HG03025 (cell line): ENCODE measurements around the gene PSMF1.

Experiments
- ATAC-seq: cut with Tn5 transposase; IDR thresholded peaks from one replicate; pipeline ENCODE4 v1.9.1; 2021; ENCODE audit warnings: mild to moderate bottlenecking, moderate library complexity; ENCODE audit not compliant: unreplicated experiment, low FRiP score

The PSMF1 gene

GRCh38 chr20:1163105-1163504 lies 44.7 kb downstream of the PSMF1 start:
- peak; percentile 53 for ATAC-seq

- ATAC-seq, result no peak
These were observed 45.3 kb downstream of the PSMF1 start for GRCh38 chr20:1163653-1164052.

- ATAC-seq, result no peak
These were observed 46.5 kb downstream of the PSMF1 start for GRCh38 chr20:1164871-1165270.

- no peak for ATAC-seq
These were observed 47.1 kb downstream of the PSMF1 start for GRCh38 chr20:1165521-1165920.

GRCh38 chr20:1165941-1166340 lies 47.5 kb downstream of the PSMF1 start:
- ATAC-seq, result no peak

GRCh38 chr20:1166948-1167720 lies 48.7 kb downstream of the PSMF1 start:
- ATAC-seq, result no peak

- no peak for ATAC-seq
These were observed 50.8 kb downstream of the PSMF1 start for GRCh38 chr20:1169224-1169623.

- no peak for ATAC-seq
These were observed 53.2 kb downstream of the PSMF1 start for GRCh38 chr20:1171461-1172093.

- no peak for ATAC-seq
These were observed 55.3 kb downstream of the PSMF1 start for GRCh38 chr20:1173698-1174097.

GRCh38 chr20:1174787-1175186 lies 56.4 kb downstream of the PSMF1 start:
- ATAC-seq, result no peak

- no peak for ATAC-seq
These were observed 59.3 kb downstream of the PSMF1 start for GRCh38 chr20:1177680-1178079.

GRCh38 chr20:1178103-1178502 lies 59.7 kb downstream of the PSMF1 start:
- no peak for ATAC-seq

GRCh38 chr20:1178623-1179022 lies 60.2 kb downstream of the PSMF1 start:
- no peak for ATAC-seq

- ATAC-seq, result no peak
These were observed 62.5 kb downstream of the PSMF1 start for GRCh38 chr20:1180949-1181348.

- no peak for ATAC-seq
These were observed 63.7 kb downstream of the PSMF1 start for GRCh38 chr20:1182106-1182505.

GRCh38 chr20:1183153-1183552 lies 64.8 kb downstream of the PSMF1 start:
- ATAC-seq, result no peak

GRCh38 chr20:1184260-1184637 lies 65.8 kb downstream of the PSMF1 start:
- ATAC-seq, result no peak

GRCh38 chr20:1184638-1185315 lies 66.4 kb downstream of the PSMF1 start, which contains the start of gene TMEM74B:
Gene TMEM74B (minus strand): TSS chr20:1184981. CDS start chr20:1183801, 1,180 bp downstream.
- no peak for ATAC-seq

GRCh38 chr20:1185316-1185741 lies 66.9 kb downstream of the PSMF1 start:
- no peak for ATAC-seq

- no peak for ATAC-seq
These were observed 67.5 kb downstream of the PSMF1 start for GRCh38 chr20:1185790-1186334.

- no peak for ATAC-seq
These were observed 68.1 kb downstream of the PSMF1 start for GRCh38 chr20:1186367-1186991.
